ENCODE data around the gene PDE4B. TPM values are rescaled to one million over a fixed set of nuclear protein-coding genes. Genes with fewer than 3 reads are reported as not detected.
"Not testable (repeated sequence)": the region's sequence is repeated elsewhere in the genome, so short reads cannot be mapped to it uniquely, and the experiment has no call there.

Gene PDE4B
- total RNA-seq, 2 donors from 2014 or later = 18.1 to 55.4 TPM

DNA sequence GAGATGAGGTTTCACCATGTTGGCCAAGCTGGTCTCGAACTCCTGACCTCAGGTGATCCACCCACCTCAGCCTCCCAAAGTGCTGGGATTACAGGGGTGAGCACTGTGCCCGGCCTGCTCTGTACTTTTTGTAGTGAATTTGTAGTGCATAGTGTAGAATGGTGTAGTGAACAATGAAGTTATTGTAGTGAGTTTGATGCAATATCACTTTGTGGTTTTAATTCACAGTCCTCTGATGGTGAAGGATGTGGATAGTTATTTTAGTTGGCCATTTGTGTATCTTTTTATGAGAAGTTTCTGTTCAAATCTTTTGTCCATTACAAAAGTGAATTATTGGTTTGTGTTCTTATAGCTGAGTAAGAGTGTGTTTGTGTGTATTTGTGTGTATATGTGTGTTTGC lies 57.6 kb downstream of the PDE4B start:
- intact Hi-C loops (cut with DNase I) = no loop called here
- TF ChIP-seq POLR2AphosphoS5 (IDR thresholded peaks at IDR 0.05) = no peak

DNA sequence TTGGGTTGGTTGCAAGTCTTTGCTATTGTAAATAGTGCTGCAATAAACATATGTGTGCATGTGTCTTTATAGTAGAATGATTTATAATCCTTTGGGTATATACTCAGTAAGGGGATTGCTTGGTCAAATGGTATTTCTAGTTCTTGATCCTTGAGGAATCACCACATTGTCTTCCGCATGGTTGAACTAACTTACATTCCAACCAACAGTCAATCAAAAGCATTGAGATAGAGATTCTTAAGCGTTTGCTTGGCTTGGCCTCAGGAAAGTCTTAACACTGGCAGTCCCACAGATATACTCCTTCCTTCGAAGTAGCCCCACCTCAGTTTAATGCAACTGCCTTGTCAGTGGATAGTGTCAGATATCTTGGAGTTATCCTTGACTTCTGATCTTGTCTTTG lies 63.9 kb downstream of the PDE4B start:
- WGBS = 85% methylated on average over 3 of the region's 3 CpGs
- H3K27me3 ChIP-seq (replicated peaks; ENCODE audit: insufficient read depth); intact Hi-C loops (cut with DNase I): not testable (repeated sequence)

More for the DNA sequence above, 57.6 kb downstream of the PDE4B start:
- Histone ChIP-seq H3K9me3 (no peaks in the 10 kb centered on the region), H3K27me3 (replicated peaks; ENCODE audit: insufficient read depth) (no peaks in the 10 kb centered on the region), H3K4me1 (replicated peaks) (no peaks in the 10 kb centered on the region), H3K27ac (no peak overlapping the region), H3K36me3 (no peaks in the 10 kb centered on the region), H3K4me3 (no peak overlapping the region)
- no peak for DNase-seq (ENCODE audit: low spot score)
- 73% methylated on average over 2 of the region's 2 CpGs for WGBS

GRCh38 chr1:65866439-65866838 lies 73.7 kb downstream of the PDE4B start:
- intact Hi-C loops (cut with DNase I) = no loop called here
- Histone ChIP-seq H3K9me3 (no peaks in the 10 kb centered on the region), H3K36me3 (no peaks in the 10 kb centered on the region), H3K4me1 (replicated peaks) (no peaks in the 10 kb centered on the region), H3K27me3 (replicated peaks; ENCODE audit: insufficient read depth) (peaks cover 2% of the 10 kb centered on the region), H3K27ac (no peak overlapping the region), H3K4me3 (no peak overlapping the region)
- no peak for DNase-seq (ENCODE audit: low spot score)
- TF ChIP-seq POLR2AphosphoS5 (IDR thresholded peaks at IDR 0.05) (no peak), POLR2A (IDR thresholded peaks at IDR 0.05) (no peak)
- TF ChIP-seq, protein P1, sequence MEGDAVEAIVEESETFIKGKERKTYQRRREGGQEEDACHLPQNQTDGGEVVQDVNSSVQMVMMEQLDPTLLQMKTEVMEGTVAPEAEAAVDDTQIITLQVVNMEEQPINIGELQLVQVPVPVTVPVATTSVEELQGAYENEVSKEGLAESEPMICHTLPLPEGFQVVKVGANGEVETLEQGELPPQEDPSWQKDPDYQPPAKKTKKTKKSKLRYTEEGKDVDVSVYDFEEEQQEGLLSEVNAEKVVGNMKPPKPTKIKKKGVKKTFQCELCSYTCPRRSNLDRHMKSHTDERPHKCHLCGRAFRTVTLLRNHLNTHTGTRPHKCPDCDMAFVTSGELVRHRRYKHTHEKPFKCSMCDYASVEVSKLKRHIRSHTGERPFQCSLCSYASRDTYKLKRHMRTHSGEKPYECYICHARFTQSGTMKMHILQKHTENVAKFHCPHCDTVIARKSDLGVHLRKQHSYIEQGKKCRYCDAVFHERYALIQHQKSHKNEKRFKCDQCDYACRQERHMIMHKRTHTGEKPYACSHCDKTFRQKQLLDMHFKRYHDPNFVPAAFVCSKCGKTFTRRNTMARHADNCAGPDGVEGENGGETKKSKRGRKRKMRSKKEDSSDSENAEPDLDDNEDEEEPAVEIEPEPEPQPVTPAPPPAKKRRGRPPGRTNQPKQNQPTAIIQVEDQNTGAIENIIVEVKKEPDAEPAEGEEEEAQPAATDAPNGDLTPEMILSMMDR (IDR thresholded peaks at IDR 0.05) = no peak
- 94% methylated on average over 1 of the region's 1 CpG for WGBS

More for the DNA sequence above, 63.9 kb downstream of the PDE4B start:
- H3K27ac ChIP-seq; H3K9me3 ChIP-seq; DNase-seq (ENCODE audit: low spot score); H3K36me3 ChIP-seq; H3K4me3 ChIP-seq; H3K4me1 ChIP-seq (replicated peaks): not testable (repeated sequence)

- Histone ChIP-seq H3K9me3 (no peaks in the 10 kb centered on the region), H3K4me3 (no peak overlapping the region), H3K27ac (no peak overlapping the region), H3K27me3 (replicated peaks; ENCODE audit: insufficient read depth) (no peaks in the 10 kb centered on the region), H3K36me3 (no peaks in the 10 kb centered on the region), H3K4me1 (replicated peaks) (no peaks in the 10 kb centered on the region)
- 12% methylated on average over 2 of the region's 2 CpGs for WGBS
- DNase-seq (ENCODE audit: low spot score) = no peak
- intact Hi-C loops (cut with DNase I) = no loop called here
- TF ChIP-seq POLR2AphosphoS5 (IDR thresholded peaks at IDR 0.05) (no peak), POLR2A (IDR thresholded peaks at IDR 0.05) (no peak)
- TF ChIP-seq, protein P1 (IDR thresholded peaks at IDR 0.05) = no peak
These were observed 79.6 kb downstream of the PDE4B start for GRCh38 chr1:65872301-65872700.

GRCh38 chr1:65878342-65878741 lies 85.6 kb downstream of the PDE4B start:
- H3K36me3 ChIP-seq; H3K9me3 ChIP-seq; H3K4me1 ChIP-seq (replicated peaks); H3K27me3 ChIP-seq (replicated peaks; ENCODE audit: insufficient read depth); intact Hi-C loops (cut with DNase I); H3K27ac ChIP-seq; DNase-seq (ENCODE audit: low spot score); H3K4me3 ChIP-seq: not testable (repeated sequence)
- WGBS = 73% methylated on average over 3 of the region's 3 CpGs

DNA sequence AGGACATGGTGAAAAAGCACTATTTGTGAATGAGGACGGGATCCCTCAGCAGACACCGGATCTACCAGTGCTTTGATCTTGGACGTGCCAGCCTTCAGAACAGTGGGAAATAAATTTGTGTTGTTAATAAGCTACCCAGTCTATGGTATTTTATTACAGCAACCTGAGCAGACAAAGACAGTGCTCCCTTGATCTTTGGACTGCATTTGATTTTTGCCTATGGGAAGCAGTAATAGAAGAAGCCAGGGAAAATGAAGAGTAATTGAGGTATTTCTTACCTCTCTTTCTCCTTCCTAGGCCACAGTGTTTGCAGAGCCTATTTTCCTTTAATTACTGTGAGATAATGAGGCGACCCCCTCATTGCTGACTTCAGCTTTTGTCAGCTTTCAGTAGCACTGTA lies 87.9 kb downstream of the PDE4B start:
- 41% methylated on average over 4 of the region's 4 CpGs for WGBS
- DNase-seq (ENCODE audit: low spot score) = no peak
- Histone ChIP-seq H3K27ac (no peak overlapping the region), H3K4me3 (no peak overlapping the region), H3K27me3 (replicated peaks; ENCODE audit: insufficient read depth) (no peaks in the 10 kb centered on the region), H3K9me3 (no peaks in the 10 kb centered on the region), H3K36me3 (no peaks in the 10 kb centered on the region), H3K4me1 (replicated peaks) (no peaks in the 10 kb centered on the region)
- intact Hi-C loops (cut with DNase I) = no loop called here
- TF ChIP-seq POLR2A (IDR thresholded peaks at IDR 0.05) = no peak
- no peak for TF ChIP-seq POLR2AphosphoS5 (IDR thresholded peaks at IDR 0.05)

GRCh38 chr1:65881067-65881594 lies 88.4 kb downstream of the PDE4B start:
- no peaks in the 10 kb centered on the region for H3K36me3 ChIP-seq
- no peak overlapping the region for H3K27ac ChIP-seq
- intact Hi-C loops (cut with DNase I) = no loop called here
- DNase-seq (ENCODE audit: low spot score) = no peak
- no peak for TF ChIP-seq POLR2A (IDR thresholded peaks at IDR 0.05)
- TF ChIP-seq, protein P1 (IDR thresholded peaks at IDR 0.05) = no peak
- TF ChIP-seq POLR2AphosphoS5 (IDR thresholded peaks at IDR 0.05) = no peak
- no peak overlapping the region for H3K4me3 ChIP-seq
- H3K9me3 ChIP-seq = no peaks in the 10 kb centered on the region
- WGBS = 33% methylated on average over 2 of the region's 2 CpGs
- H3K27me3 ChIP-seq (replicated peaks; ENCODE audit: insufficient read depth) = no peaks in the 10 kb centered on the region
- no peaks in the 10 kb centered on the region for H3K4me1 ChIP-seq (replicated peaks)
